ENCODE data around the gene TMPRSS9.
A peak's percentile ranks its signal among the peaks of the same experiment; 100 is the strongest.
"Not testable (repeated sequence)": the region's sequence is repeated elsewhere in the genome, so short reads cannot be mapped to it uniquely, and the experiment has no call there.

The TMPRSS9 gene

GRCh38 chr19:2458054-2458453, 98.0 kb downstream of the TMPRSS9 start:
- no peak for DNase-seq (ENCODE audit: low read depth)
- in situ Hi-C loops (cut with HindIII; ENCODE audit: low sequenced_read_pairs): no loop called here
- TF ChIP-seq CTCF (IDR thresholded peaks at IDR 0.05; ENCODE audit: low read depth, low read length, missing control alignments): no peak
- no peak overlapping the region for H3K4me3 ChIP-seq (ENCODE audit: low read depth, low read length)

GRCh38 chr19:2458776-2459175, 98.7 kb downstream of the TMPRSS9 start:
- DNase-seq (ENCODE audit: low read depth); H3K4me3 ChIP-seq (ENCODE audit: low read depth, low read length); in situ Hi-C loops (cut with HindIII; ENCODE audit: low sequenced_read_pairs): not testable (repeated sequence)

GRCh38 chr19:2460245-2460644, 100.2 kb downstream of the TMPRSS9 start:
- in situ Hi-C loops (cut with HindIII; ENCODE audit: low sequenced_read_pairs): no loop called here
- no peak for TF ChIP-seq CTCF (IDR thresholded peaks at IDR 0.05; ENCODE audit: low read depth, low read length, missing control alignments)
- H3K4me3 ChIP-seq (ENCODE audit: low read depth, low read length): no peak overlapping the region
- no peak for DNase-seq (ENCODE audit: low read depth)

GRCh38 chr19:2461751-2462634, 101.9 kb downstream of the TMPRSS9 start:
- peak; percentile 27 for TF ChIP-seq CTCF (IDR thresholded peaks at IDR 0.05; ENCODE audit: low read depth, low read length, missing control alignments)
- DNase-seq (ENCODE audit: low read depth): no peak
- peak overlapping the region; percentile 64 for H3K4me3 ChIP-seq (ENCODE audit: low read depth, low read length)
- in situ Hi-C loops (cut with HindIII; ENCODE audit: low sequenced_read_pairs): no loop called here

- DNase-seq (ENCODE audit: low read depth): peak; percentile 95
- H3K4me3 ChIP-seq (ENCODE audit: low read depth, low read length): peak overlapping the region; percentile 64
- in situ Hi-C loops (cut with HindIII; ENCODE audit: low sequenced_read_pairs): no loop called here
- no peak for TF ChIP-seq CTCF (IDR thresholded peaks at IDR 0.05; ENCODE audit: low read depth, low read length, missing control alignments)
These were observed 102.8 kb downstream of the TMPRSS9 start for GRCh38 chr19:2462635-2463421.

GRCh38 chr19:2463694-2464093, 103.6 kb downstream of the TMPRSS9 start:
- in situ Hi-C loops (cut with HindIII; ENCODE audit: low sequenced_read_pairs); DNase-seq (ENCODE audit: low read depth); H3K4me3 ChIP-seq (ENCODE audit: low read depth, low read length): not testable (repeated sequence)

- DNase-seq (ENCODE audit: low read depth): no peak
- in situ Hi-C loops (cut with HindIII; ENCODE audit: low sequenced_read_pairs): no loop called here
- no peak for TF ChIP-seq CTCF (IDR thresholded peaks at IDR 0.05; ENCODE audit: low read depth, low read length, missing control alignments)
These were observed 104.3 kb downstream of the TMPRSS9 start for GRCh38 chr19:2464389-2464788.

More at GRCh38 chr19:2464389-2464788, 104.3 kb downstream of the TMPRSS9 start:
- H3K4me3 ChIP-seq (ENCODE audit: low read depth, low read length): no peak overlapping the region
